NT2/D1 (cell line): ENCODE data around the gene DYNLRB1.

Experiments
- SUZ12 ChIP-seq: IDR thresholded peaks from 2 replicates; pipeline ENCODE4 v1.6.1; 2011; ENCODE audit not compliant: insufficient read length, insufficient read depth; ENCODE audit errors: extremely low read depth
- YY1 ChIP-seq: IDR thresholded peaks from 2 replicates; pipeline ENCODE4 v1.6.1; 2011; ENCODE audit not compliant: insufficient read length, insufficient read depth
- ZNF274 ChIP-seq: IDR thresholded peaks from 2 replicates; pipeline ENCODE4 v1.6.1; 2011; ENCODE audit warnings: mild to moderate bottlenecking, low read depth, low read length

- TF ChIP-seq YY1 (no peak), ZNF274 (no peak), SUZ12 (no peak)
Measured at GRCh38 chr20:34531608-34532265, 15.5 kb downstream of the DYNLRB1 start.
